Activated naive CD4-positive, alpha-beta T cell treated with anti-CD3 and anti-CD28 coated beads, Interleukin-2, amount 50 U/mL, for 72 hours (primary cell): ENCODE measurements around the gene FLRT2. TPM values are rescaled to one million over a fixed set of nuclear protein-coding genes. Genes with fewer than 3 reads are reported as not detected.

Experiments
- ATAC-seq, 2 donors: fragments of 150-1000 bp; cut with Tn5 transposase; 2 replicates each; pipeline ENCODE4 v1.10.0; 2021; ENCODE audit warnings: mild to moderate bottlenecking in 2 of 2, moderate library complexity in 2 of 2
- DNase-seq, 2 donors: peaks; one replicate each; pipeline ENCODE4 v3.0.0; 2021 to 2022; ENCODE audit warnings: low spot score in 2 of 2
- H3K27ac Mint-ChIP-seq, 2 donors: one replicate each; pipeline ENCODE4 v1.8.0; 2022; ENCODE audit warnings: mild to moderate bottlenecking in 2 of 2, mixed read lengths in 2 of 2
- H3K36me3 Mint-ChIP-seq, 2 donors: one replicate each; pipeline ENCODE4 v1.8.0; 2022; ENCODE audit warnings: mixed read lengths in 2 of 2
- H3K9me3 Mint-ChIP-seq, 2 donors: one replicate each; pipeline ENCODE4 v1.8.0; 2022; ENCODE audit warnings: mixed read lengths in 2 of 2
- total RNA-seq, 2 donors: library from RNA; stranded (reverse); gene quantifications; one replicate each; pipeline ENCODE4 v1.2.3, GENCODE V29; 2022

The FLRT2 gene
- total RNA-seq, 2 donors from 2014 or later, result not detected

- no peak for ATAC-seq
- no peak for DNase-seq
- Mint-ChIP-seq H3K9me3 (peaks cover 4 to 5% of the 10 kb centered on the region in 2 donors), H3K36me3 (peaks cover 10 to 41% of the 10 kb centered on the region in 2 donors), H3K27ac (no peak overlapping the region)
Observed at GRCh38 chr14:85527445-85528035, 2.4 kb upstream of the FLRT2 start.

- Mint-ChIP-seq H3K27ac (no peak overlapping the region), H3K36me3 (peaks cover 14 to 45% of the 10 kb centered on the region in 2 donors)
- ATAC-seq, result no peak
Observed at GRCh38 chr14:85528080-85528896, 1.7 kb upstream of the FLRT2 start.

GRCh38 chr14:85528897-85529631, 880 bp upstream of the FLRT2 start:
- Mint-ChIP-seq H3K36me3 (peaks cover 14 to 45% of the 10 kb centered on the region in 2 donors), H3K27ac (peak overlapping the region in 1 of 2 donors; percentile 79), H3K9me3 (peaks cover 4 to 5% of the 10 kb centered on the region in 2 donors)
- no peak for ATAC-seq
- DNase-seq, result no peak

More at GRCh38 chr14:85528080-85528896, 1.7 kb upstream of the FLRT2 start:
- DNase-seq, result no peak
- H3K9me3 Mint-ChIP-seq, result peaks cover 4 to 5% of the 10 kb centered on the region in 2 donors

GRCh38 chr14:85530626-85531025, 682 bp downstream of the FLRT2 start:
- ATAC-seq (no peak), DNase-seq (no peak)
- H3K36me3 Mint-ChIP-seq, result peaks cover 14 to 45% of the 10 kb centered on the region in 2 donors
- peak overlapping the region in 1 of 2 donors; percentile 82 for H3K27ac Mint-ChIP-seq
- peaks cover 4 to 5% of the 10 kb centered on the region in 2 donors for H3K9me3 Mint-ChIP-seq

GRCh38 chr14:85531141-85531586, 1.2 kb downstream of the FLRT2 start:
- Mint-ChIP-seq H3K36me3 (peaks cover 14 to 45% of the 10 kb centered on the region in 2 donors), H3K27ac (peak overlapping the region in 1 of 2 donors; percentile 82), H3K9me3 (peaks cover 0 to 2% of the 10 kb centered on the region in 2 donors)
- no peak for DNase-seq
- no peak for ATAC-seq

- Mint-ChIP-seq H3K36me3 (peaks cover 14 to 45% of the 10 kb centered on the region in 2 donors), H3K9me3 (peaks cover 1 to 2% of the 10 kb centered on the region in 2 donors), H3K27ac (peak overlapping the region in 1 of 2 donors; percentile 81)
- no peak for DNase-seq
- ATAC-seq, result no peak
Observed at GRCh38 chr14:85531587-85532373, 1.8 kb downstream of the FLRT2 start.

GRCh38 chr14:85532374-85533022, 2.6 kb downstream of the FLRT2 start:
- Mint-ChIP-seq H3K9me3 (peaks cover 3 to 5% of the 10 kb centered on the region in 2 donors), H3K27ac (peak overlapping the region in 1 of 2 donors; percentile 81), H3K36me3 (peaks cover 14 to 45% of the 10 kb centered on the region in 2 donors)
- DNase-seq (no peak), ATAC-seq (no peak)

- DNase-seq (no peak), ATAC-seq (no peak)
- Mint-ChIP-seq H3K36me3 (peaks cover 14 to 45% of the 10 kb centered on the region in 2 donors), H3K9me3 (peaks cover 3 to 5% of the 10 kb centered on the region in 2 donors), H3K27ac (peak overlapping the region in 1 of 2 donors; percentile 81)
Observed at GRCh38 chr14:85533023-85533860, 3.3 kb downstream of the FLRT2 start.

- peaks cover 14 to 39% of the 10 kb centered on the region in 2 donors for H3K36me3 Mint-ChIP-seq
- DNase-seq (no peak), ATAC-seq (no peak)
- H3K9me3 Mint-ChIP-seq, result peaks cover 3 to 5% of the 10 kb centered on the region in 2 donors
- H3K27ac Mint-ChIP-seq, result no peak overlapping the region
Observed at GRCh38 chr14:85533861-85534291, 3.9 kb downstream of the FLRT2 start.

GRCh38 chr14:85534458-85535293, 4.7 kb downstream of the FLRT2 start:
- no peak for DNase-seq
- Mint-ChIP-seq H3K36me3 (peaks cover 9 to 31% of the 10 kb centered on the region in 2 donors), H3K27ac (no peak overlapping the region), H3K9me3 (peaks cover 3 to 5% of the 10 kb centered on the region in 2 donors)
- ATAC-seq, result no peak

GRCh38 chr14:85535321-85535720, 5.4 kb downstream of the FLRT2 start:
- ATAC-seq (no peak), DNase-seq (no peak)
- H3K9me3 Mint-ChIP-seq, result peaks cover 3 to 5% of the 10 kb centered on the region in 2 donors
- peaks cover 8 to 25% of the 10 kb centered on the region in 2 donors for H3K36me3 Mint-ChIP-seq
- H3K27ac Mint-ChIP-seq, result no peak overlapping the region

GRCh38 chr14:85535991-85536832, 6.3 kb downstream of the FLRT2 start:
- Mint-ChIP-seq H3K9me3 (peaks cover 3 to 5% of the 10 kb centered on the region in 2 donors), H3K27ac (no peak overlapping the region), H3K36me3 (peaks cover 8 to 16% of the 10 kb centered on the region in 2 donors)
- DNase-seq (no peak), ATAC-seq (no peak)

- peaks cover 3 to 5% of the 10 kb centered on the region in 2 donors for H3K9me3 Mint-ChIP-seq
- no peak overlapping the region for H3K27ac Mint-ChIP-seq
- no peak for ATAC-seq
- no peak for DNase-seq
- peaks cover 8 to 11% of the 10 kb centered on the region in 2 donors for H3K36me3 Mint-ChIP-seq
Observed at GRCh38 chr14:85536833-85537190, 6.9 kb downstream of the FLRT2 start.
